ENCODE results near the gene TLR7.

TLR7 gene

GRCh38 chrX:12866451-12867377 lies at the start of gene TLR7:
TSS of gene TLR7 (plus strand) at chrX:12867072. CDS start at chrX:12867579, 507 bp downstream.
- Histone ChIP-seq H3K36me3 (no peaks in the 10 kb centered on the region), H3K27me3 (peaks cover 71% of the 10 kb centered on the region), H3K9ac (no peak within 1 kb of the TSS), H3K4me1 (peaks cover 37% of the 10 kb centered on the region), H3K4me3 (no peak within 1 kb of the TSS), H4K20me1 (0 out of 2 replicates have a peak, but pooled peaks cover 5% of the 10 kb centered on the region), H3K4me2 (peak within 1 kb of the TSS; percentile 8), H3K9me3 (peaks cover 20% of the 10 kb centered on the region), H3K27ac (no peak within 1 kb of the TSS)
- no peak for TF ChIP-seq Cebpa-rat (IDR thresholded peaks at IDR 0.05)

- Histone ChIP-seq H3K4me3 (no peak overlapping the region), H3K27ac (no peak overlapping the region), H3K27me3 (peaks cover 96% of the 10 kb centered on the region), H3K9ac (no peak overlapping the region), H4K20me1 (peaks cover 11% of the 10 kb centered on the region; the same call in 1 of the 2 replicates), H3K4me2 (no peak overlapping the region), H3K4me1 (no peaks in the 10 kb centered on the region), H3K36me3 (peaks cover 47% of the 10 kb centered on the region), H3K9me3 (no peaks in the 10 kb centered on the region)
- TF ChIP-seq Cebpa-rat (IDR thresholded peaks at IDR 0.05) = no peak
Observed at GRCh38 chrX:12817528-12817927, 49.3 kb upstream of the TLR7 start.

- no peak for TF ChIP-seq Cebpa-rat (IDR thresholded peaks at IDR 0.05)
- Histone ChIP-seq H3K9ac (no peak overlapping the region), H3K9me3 (no peaks in the 10 kb centered on the region), H4K20me1 (no peaks in the 10 kb centered on the region; the same call in 1 of the 2 replicates), H3K27ac (no peak overlapping the region), H3K4me3 (no peak overlapping the region), H3K4me1 (no peaks in the 10 kb centered on the region), H3K36me3 (peaks cover 53% of the 10 kb centered on the region), H3K4me2 (no peak overlapping the region), H3K27me3 (peaks cover 95% of the 10 kb centered on the region)
Observed at GRCh38 chrX:12819222-12819621, 47.6 kb upstream of the TLR7 start.

DNA sequence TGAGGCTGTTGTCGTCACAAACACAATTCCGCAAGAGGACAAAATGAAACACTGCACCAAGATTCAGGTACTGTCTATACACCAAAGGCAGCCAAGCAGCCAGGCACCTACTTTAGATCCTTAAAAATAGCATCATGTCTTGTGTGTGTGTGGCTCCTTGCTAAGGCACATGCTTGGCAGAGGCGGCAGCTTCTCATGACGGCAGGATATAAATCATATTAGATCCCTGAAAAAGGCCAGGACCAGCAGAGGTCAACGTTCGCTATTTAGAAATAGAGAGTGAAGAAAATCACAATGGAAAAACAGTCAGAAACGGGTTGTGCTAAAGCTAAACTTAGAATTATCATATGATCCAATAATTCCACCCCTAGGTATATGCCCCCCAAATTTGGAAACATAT lies 46.1 kb upstream of the TLR7 start:
- TF ChIP-seq Cebpa-rat (IDR thresholded peaks at IDR 0.05) = no peak
- Histone ChIP-seq H4K20me1 (no peaks in the 10 kb centered on the region), H3K4me3 (no peak overlapping the region), H3K36me3 (peaks cover 55% of the 10 kb centered on the region), H3K4me1 (no peaks in the 10 kb centered on the region), H3K9ac (no peak overlapping the region), H3K9me3 (no peaks in the 10 kb centered on the region), H3K27ac (no peak overlapping the region), H3K27me3 (peaks cover 95% of the 10 kb centered on the region), H3K4me2 (no peak overlapping the region)

DNA sequence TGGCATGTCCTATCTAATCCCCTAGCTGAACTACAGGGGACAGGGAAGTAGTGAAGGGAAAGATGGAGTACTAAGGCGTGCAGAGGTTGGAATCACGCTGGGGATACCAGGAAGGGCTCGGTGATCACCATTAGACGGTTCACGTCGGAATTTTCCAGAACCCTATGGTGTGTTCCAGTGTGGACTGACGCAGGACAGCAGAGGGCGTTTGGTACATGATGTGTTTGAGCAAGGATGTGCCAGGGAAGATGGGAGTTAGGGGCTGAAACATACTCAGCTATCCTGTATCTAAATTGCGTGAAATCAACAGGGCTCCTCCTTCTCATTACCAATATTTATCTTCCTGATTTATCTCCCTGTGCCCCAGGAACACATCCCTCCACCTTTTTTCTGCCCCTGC lies 41.9 kb upstream of the TLR7 start:
- Histone ChIP-seq H3K9ac (no peak overlapping the region), H3K9me3 (no peaks in the 10 kb centered on the region), H3K4me3 (no peak overlapping the region), H3K27me3 (peaks cover 94% of the 10 kb centered on the region), H4K20me1 (peaks cover 8% of the 10 kb centered on the region; the same call in 1 of the 2 replicates), H3K4me2 (no peak overlapping the region), H3K27ac (no peak overlapping the region), H3K4me1 (no peaks in the 10 kb centered on the region), H3K36me3 (peaks cover 39% of the 10 kb centered on the region)
- TF ChIP-seq Cebpa-rat (IDR thresholded peaks at IDR 0.05) = no peak

GRCh38 chrX:12825801-12826200 lies 41.1 kb upstream of the TLR7 start:
- H4K20me1 ChIP-seq = peaks cover 8% of the 10 kb centered on the region; the same call in 1 of the 2 replicates
- peaks cover 94% of the 10 kb centered on the region for H3K27me3 ChIP-seq
- H3K36me3 ChIP-seq = peaks cover 31% of the 10 kb centered on the region
- H3K27ac ChIP-seq = no peak overlapping the region
- no peak for TF ChIP-seq Cebpa-rat (IDR thresholded peaks at IDR 0.05)
- H3K4me3 ChIP-seq = no peak overlapping the region
- H3K9ac ChIP-seq = no peak overlapping the region
- no peaks in the 10 kb centered on the region for H3K4me1 ChIP-seq
- H3K9me3 ChIP-seq = no peaks in the 10 kb centered on the region
- H3K4me2 ChIP-seq = no peak overlapping the region

DNA sequence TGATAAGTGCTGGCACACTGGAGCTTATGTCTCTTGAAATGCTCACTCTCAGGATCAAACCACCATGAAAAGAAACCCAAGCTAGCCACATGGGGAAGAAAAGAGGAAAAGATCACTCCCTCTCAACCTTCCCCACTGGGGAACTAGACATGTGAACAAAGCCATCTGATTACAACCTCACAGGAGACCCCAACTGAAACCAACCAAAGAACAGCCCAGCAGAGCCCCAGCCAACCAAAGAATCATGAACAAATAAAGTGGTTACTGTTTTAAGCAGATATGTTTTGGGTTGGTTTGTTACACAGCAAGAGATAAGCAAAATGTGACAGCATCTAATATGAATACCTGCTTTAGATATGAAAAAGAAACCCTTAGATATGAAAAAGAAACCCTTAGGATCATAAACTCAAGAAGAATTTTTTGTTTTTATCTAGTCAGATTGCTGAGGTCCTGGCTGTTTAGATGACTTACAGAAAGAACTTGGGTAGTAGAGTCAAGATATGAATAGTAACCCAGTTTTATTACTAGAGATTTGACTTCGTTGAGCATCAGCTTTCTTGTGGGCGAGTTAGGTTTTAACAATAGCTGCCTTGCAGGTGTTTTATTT lies 23.7 kb upstream of the TLR7 start:
- Histone ChIP-seq H3K4me3 (no peak overlapping the region), H3K4me1 (no peaks in the 10 kb centered on the region), H3K4me2 (no peak overlapping the region), H3K36me3 (no peaks in the 10 kb centered on the region), H3K27ac (no peak overlapping the region), H4K20me1 (no peaks in the 10 kb centered on the region), H3K27me3 (peaks cover 87% of the 10 kb centered on the region), H3K9ac (no peak overlapping the region), H3K9me3 (0 out of 2 replicates have a peak, but pooled peaks cover 3% of the 10 kb centered on the region)
- no peak for TF ChIP-seq Cebpa-rat (IDR thresholded peaks at IDR 0.05)

- no peak for TF ChIP-seq Cebpa-rat (IDR thresholded peaks at IDR 0.05)
- H3K4me1 ChIP-seq = no peaks in the 10 kb centered on the region
- no peak overlapping the region for H3K4me3 ChIP-seq
- 0 out of 2 replicates have a peak, but pooled peaks cover 1% of the 10 kb centered on the region for H3K9me3 ChIP-seq
- peaks cover 85% of the 10 kb centered on the region for H3K27me3 ChIP-seq
- no peaks in the 10 kb centered on the region for H3K36me3 ChIP-seq
- H4K20me1 ChIP-seq = no peaks in the 10 kb centered on the region
- no peak overlapping the region for H3K27ac ChIP-seq
- H3K4me2 ChIP-seq = no peak overlapping the region
- H3K9ac ChIP-seq = no peak overlapping the region
Observed at GRCh38 chrX:12843668-12844279, 23.1 kb upstream of the TLR7 start.

DNA sequence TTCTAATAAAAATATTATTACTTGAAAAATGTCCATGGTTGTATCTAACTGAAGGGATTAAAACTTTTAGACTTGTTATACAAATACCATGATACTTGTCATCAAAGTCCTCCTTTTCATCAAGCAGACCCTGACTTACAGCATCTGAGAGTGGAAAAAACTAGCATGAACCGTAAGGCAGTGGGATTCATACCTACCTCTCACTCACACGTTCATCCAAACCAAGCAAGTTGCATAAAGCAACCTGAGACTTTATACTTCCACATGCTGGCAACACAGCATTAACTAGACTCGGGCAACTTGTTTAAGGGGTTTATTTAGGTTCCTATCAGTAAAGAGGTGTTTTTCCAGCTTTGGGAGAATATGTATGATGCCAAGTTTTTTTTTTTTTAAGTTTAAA lies 22.6 kb upstream of the TLR7 start:
- no peaks in the 10 kb centered on the region for H3K4me1 ChIP-seq
- peaks cover 83% of the 10 kb centered on the region for H3K27me3 ChIP-seq
- H3K4me3 ChIP-seq = no peak overlapping the region
- H3K4me2 ChIP-seq = no peak overlapping the region
- no peak for TF ChIP-seq Cebpa-rat (IDR thresholded peaks at IDR 0.05)
- no peaks in the 10 kb centered on the region for H3K9me3 ChIP-seq
- H3K36me3 ChIP-seq = no peaks in the 10 kb centered on the region
- no peaks in the 10 kb centered on the region for H4K20me1 ChIP-seq
- no peak overlapping the region for H3K9ac ChIP-seq
- no peak overlapping the region for H3K27ac ChIP-seq

DNA sequence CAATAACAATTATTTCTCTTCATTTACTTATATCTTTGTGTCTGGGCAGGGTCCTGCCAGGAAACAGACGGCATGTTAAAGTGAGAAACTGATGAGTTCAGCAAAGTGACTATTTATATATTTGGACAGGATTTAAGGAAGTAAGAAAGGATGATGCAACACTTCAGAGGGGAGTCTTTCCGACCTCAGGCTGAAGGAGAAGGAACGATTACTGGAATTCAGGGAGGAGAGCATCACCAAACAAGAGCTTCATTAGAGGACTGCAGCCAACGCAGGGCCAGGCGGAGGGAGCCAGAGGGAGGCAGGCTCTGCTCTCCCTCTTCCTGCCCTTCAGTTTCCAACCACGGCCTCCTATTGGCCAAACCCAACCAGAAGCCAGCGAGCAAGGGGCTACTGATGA lies 1.5 kb upstream of the TLR7 start:
- Histone ChIP-seq H4K20me1 (no peaks in the 10 kb centered on the region), H3K27ac (no peak overlapping the region), H3K27me3 (peaks cover 61% of the 10 kb centered on the region), H3K4me2 (peak overlapping the region; percentile 45), H3K4me1 (peaks cover 37% of the 10 kb centered on the region), H3K9ac (no peak overlapping the region), H3K9me3 (peaks cover 20% of the 10 kb centered on the region), H3K36me3 (no peaks in the 10 kb centered on the region), H3K4me3 (no peak overlapping the region)
- TF ChIP-seq Cebpa-rat (IDR thresholded peaks at IDR 0.05) = peak; percentile 35; the same call in 1 of the 2 replicates

Measured in BLaER1 (cell line).